NT2/D1 (cell line): ENCODE data around the gene ZBED6.
"Not testable (repeated sequence)": the region's sequence is repeated elsewhere in the genome, so short reads cannot be mapped to it uniquely, and the experiment has no call there.

Source experiments
- SUZ12 ChIP-seq: IDR thresholded peaks from 2 replicates; pipeline ENCODE4 v1.6.1; 2011; ENCODE audit not compliant: insufficient read length, insufficient read depth; ENCODE audit errors: extremely low read depth
- YY1 ChIP-seq: IDR thresholded peaks from 2 replicates; pipeline ENCODE4 v1.6.1; 2011; ENCODE audit not compliant: insufficient read length, insufficient read depth
- ZNF274 ChIP-seq: IDR thresholded peaks from 2 replicates; pipeline ENCODE4 v1.6.1; 2011; ENCODE audit warnings: mild to moderate bottlenecking, low read depth, low read length

DNA sequence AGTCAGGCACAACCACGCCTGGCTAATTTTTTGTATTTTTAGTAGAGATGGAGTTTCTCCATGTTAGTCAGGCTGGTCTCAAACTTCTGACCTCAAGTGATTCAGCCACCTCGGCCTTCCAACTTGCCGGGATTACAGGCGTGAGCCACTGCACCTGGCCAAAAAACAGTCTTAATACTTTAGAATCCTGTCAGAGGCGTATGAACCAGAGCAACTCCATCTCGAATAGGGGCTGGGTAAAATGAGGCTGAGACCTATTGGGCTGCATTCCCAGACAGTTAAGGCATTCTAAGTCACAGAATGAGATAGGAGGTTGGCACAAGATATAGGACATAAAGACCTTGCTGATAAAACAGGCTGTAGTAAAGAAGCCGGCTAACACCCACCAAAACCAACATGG lies 33.5 kb upstream of the ZBED6 start:
- not testable (repeated sequence) for TF ChIP-seq SUZ12, ZNF274, YY1
